Kidney epithelial cell (primary cell): ENCODE measurements around the gene ADD1. TPM values are rescaled to one million over a fixed set of nuclear protein-coding genes. Genes with fewer than 3 reads are reported as not detected.
A peak's percentile ranks its signal among the peaks of the same experiment; 100 is the strongest.

ENCODE experiments used
- DNase-seq: peaks from one replicate; pipeline ENCODE4 v3.0.0-alpha.2; 2010; ENCODE audit warnings: low read depth
- H3K27me3 ChIP-seq: 2 replicates; pipeline ENCODE4 v1.6.0; 2011; ENCODE audit warnings: low read length; ENCODE audit not compliant: control insufficient read depth, insufficient read depth
- H3K36me3 ChIP-seq: 2 replicates; pipeline ENCODE4 v1.5.1; 2011; ENCODE audit warnings: low read length; ENCODE audit not compliant: control insufficient read depth, insufficient read depth
- H3K4me3 ChIP-seq: 2 replicates; pipeline ENCODE4 v1.5.1; 2011; ENCODE audit warnings: low read depth, mild to moderate bottlenecking, control low read depth, low read length
- total RNA-seq: library from RNA; depleted of rRNA; stranded (reverse); fragments of >200 nt; gene quantifications from 2 replicates; pipeline ENCODE4 v1.2.3, GENCODE V29; 2015
- TF ChIP-seq, protein P1 (sequence below): IDR thresholded peaks from 2 replicates; pipeline ENCODE4 v1.5.1; 2011; ENCODE audit warnings: mild to moderate bottlenecking, moderate library complexity, low read length, control low read depth, inconsistent platforms; ENCODE audit not compliant: insufficient read depth, poor library complexity, severe bottlenecking

The ADD1 gene
- total RNA-seq = 132 and 142 TPM in 2 replicates

- no peaks in the 10 kb centered on the region for H3K27me3 ChIP-seq
- peak; percentile 69 for DNase-seq
- H3K4me3 ChIP-seq = peak within 1 kb of the TSS; percentile 75
- TF ChIP-seq, protein P1, sequence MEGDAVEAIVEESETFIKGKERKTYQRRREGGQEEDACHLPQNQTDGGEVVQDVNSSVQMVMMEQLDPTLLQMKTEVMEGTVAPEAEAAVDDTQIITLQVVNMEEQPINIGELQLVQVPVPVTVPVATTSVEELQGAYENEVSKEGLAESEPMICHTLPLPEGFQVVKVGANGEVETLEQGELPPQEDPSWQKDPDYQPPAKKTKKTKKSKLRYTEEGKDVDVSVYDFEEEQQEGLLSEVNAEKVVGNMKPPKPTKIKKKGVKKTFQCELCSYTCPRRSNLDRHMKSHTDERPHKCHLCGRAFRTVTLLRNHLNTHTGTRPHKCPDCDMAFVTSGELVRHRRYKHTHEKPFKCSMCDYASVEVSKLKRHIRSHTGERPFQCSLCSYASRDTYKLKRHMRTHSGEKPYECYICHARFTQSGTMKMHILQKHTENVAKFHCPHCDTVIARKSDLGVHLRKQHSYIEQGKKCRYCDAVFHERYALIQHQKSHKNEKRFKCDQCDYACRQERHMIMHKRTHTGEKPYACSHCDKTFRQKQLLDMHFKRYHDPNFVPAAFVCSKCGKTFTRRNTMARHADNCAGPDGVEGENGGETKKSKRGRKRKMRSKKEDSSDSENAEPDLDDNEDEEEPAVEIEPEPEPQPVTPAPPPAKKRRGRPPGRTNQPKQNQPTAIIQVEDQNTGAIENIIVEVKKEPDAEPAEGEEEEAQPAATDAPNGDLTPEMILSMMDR = no peak
- H3K36me3 ChIP-seq = no peaks in the 10 kb centered on the region
These were observed at the start of gene ADD1 for GRCh38 chr4:2843263-2843940. ADD1 (plus strand) TSS chr4:2843844; CDS start chr4:2875916, 32,072 bp downstream.

DNA sequence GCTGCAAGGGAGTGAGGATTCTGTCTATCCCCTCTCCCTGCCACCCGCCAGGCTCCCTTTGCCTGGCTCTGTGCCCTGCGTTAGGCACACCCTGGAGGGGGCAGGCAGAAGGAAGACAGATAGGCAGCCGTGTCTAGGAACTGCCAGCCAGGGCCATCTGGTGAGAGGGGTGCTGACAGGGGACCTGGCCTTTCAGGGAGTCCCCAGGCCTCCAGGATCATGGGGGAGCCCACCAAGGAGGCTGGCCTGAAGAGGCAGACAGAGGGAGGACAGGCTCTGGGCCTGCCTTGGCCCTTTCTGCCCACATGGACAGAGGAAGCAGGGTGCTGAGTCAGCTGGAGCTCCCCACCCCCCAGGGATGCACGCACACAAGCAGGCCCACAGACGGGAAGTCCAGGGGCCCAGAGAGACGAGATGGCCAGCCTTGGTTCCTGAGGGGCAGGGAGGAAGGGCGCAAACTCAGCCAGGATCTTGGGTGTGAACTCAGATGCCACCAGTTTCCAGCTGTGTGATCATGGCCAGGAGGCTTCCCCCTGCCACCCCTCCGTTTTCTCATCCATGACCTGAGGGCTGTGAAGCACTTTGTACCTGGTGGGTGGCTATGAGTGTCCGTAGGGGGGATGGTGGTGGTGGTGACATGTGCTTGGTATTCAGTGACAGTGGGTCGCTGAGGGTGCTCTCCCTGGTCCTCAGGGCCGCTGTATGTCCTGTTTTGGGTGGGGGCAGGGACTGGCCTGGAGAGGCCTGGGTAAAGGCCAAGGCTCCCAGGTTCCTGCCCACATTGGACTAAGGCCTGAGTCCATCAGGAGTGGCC, 49.0 kb upstream of the ADD1 start:
- H3K27me3 ChIP-seq = no peaks in the 10 kb centered on the region
- DNase-seq = no peak
- no peak overlapping the region for H3K4me3 ChIP-seq
- TF ChIP-seq, protein P1 = no peak
- H3K36me3 ChIP-seq = no peaks in the 10 kb centered on the region

DNA sequence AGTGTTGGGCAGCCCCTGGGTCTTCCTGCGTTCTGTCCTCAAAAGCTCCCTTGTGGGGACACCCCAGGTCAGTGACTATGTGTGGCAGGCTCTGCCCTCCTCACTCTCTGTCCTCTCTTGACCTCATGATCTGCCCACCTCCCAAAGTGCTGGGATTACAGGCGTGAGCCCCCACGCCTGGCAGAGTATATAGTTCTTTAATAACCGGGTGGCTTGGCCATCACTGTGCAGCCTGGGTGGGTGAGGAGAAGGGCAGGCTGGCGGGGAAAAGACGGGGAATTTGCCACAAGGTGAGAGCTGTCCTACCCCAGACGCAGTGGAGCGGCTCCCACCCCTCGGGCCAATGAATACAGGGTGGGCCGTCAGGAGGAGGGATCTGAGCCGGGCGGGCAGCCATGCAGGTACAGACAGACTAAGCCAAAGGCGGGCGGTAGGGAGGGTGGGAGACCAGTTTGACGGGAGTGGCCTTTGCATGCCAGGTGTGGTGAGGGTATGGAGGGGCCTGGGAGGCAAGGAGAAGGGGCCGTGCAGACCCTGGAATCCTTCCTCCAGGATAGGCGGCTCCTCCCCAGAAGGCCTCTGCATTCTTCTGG, 48.2 kb upstream of the ADD1 start:
- no peak for DNase-seq
- no peaks in the 10 kb centered on the region for H3K27me3 ChIP-seq
- no peaks in the 10 kb centered on the region for H3K36me3 ChIP-seq
- TF ChIP-seq, protein P1 = no peak
- H3K4me3 ChIP-seq = no peak overlapping the region

DNA sequence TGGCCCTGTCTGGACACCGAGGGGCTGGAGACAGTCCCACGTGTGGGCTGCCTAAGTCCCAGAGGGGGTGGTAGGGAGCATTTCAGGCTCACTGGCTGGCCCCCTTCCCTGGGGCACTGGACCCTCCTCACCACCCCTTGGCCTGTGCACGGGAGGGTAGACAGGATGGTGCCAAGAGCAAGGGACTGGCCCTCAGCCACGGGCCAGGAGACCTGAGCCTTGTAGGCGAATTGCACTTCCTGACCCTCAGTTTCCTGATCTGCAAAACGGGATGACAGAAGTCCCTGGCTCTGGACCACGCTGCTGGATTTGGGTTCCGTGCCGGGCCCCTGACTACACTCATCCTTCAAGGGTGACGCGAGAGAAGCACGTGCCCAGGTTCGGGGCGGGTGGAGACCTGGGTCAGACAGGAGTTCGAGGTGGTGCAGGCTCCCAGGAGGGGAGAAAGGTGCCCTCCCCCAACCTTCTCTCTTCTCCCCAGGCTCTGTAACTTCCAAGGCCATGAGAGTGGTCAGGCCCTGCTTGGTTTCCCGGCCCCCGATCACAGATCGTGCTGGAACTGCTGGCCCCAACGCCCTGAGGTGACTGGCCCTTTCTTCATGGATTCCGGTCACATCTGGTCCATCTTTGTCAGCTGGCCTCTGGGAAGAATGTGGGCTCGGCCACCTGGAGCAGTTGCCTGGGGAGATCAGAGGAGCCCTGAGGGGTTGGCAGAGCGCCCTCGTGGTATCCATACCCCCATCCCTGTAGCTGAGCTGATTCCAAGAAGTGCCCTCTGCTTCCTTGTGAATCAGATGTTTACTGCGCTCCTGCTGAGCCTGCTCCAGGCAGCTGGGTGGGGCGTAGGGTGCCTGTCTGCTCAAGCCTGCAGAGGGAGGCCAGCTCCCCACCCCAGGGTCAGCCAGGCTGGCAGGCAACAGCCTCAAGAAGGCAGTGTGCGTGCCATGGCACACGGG, 47.5 kb upstream of the ADD1 start:
- TF ChIP-seq, protein P1 = no peak
- peak; percentile 81 for DNase-seq
- Histone ChIP-seq H3K36me3 (no peaks in the 10 kb centered on the region), H3K27me3 (no peaks in the 10 kb centered on the region), H3K4me3 (no peak overlapping the region)

GRCh38 chr4:2796849-2797544, 46.6 kb upstream of the ADD1 start:
- Histone ChIP-seq H3K27me3 (no peaks in the 10 kb centered on the region), H3K36me3 (no peaks in the 10 kb centered on the region), H3K4me3 (no peak overlapping the region)
- no peak for DNase-seq
- TF ChIP-seq, protein P1 = no peak
